Sigmoid colon (tissue), 7 donors: ENCODE data around the gene DYNLT2B. TPM values are rescaled to one million over a fixed set of nuclear protein-coding genes. Genes with fewer than 3 reads are reported as not detected.

Experiments
- DNase-seq: peaks from one replicate; pipeline ENCODE4 v3.0.0-alpha.2; 2019
- H3K27ac ChIP-seq, 4 donors: fragments of 200-600 bp; sonication (generic); one replicate each; pipeline ENCODE4 v1.5.1; 2016 to 2019; ENCODE audit warnings: mild to moderate bottlenecking in 1 of 4
- H3K27me3 ChIP-seq, 3 donors: fragments of 200-600 bp; sonication (generic); one replicate each; pipeline ENCODE4 v1.5.1; 2019; ENCODE audit warnings: mild to moderate bottlenecking in 1 of 3
- H3K36me3 ChIP-seq, 4 donors: fragments of 200-600 bp; sonication (generic); one replicate each; pipeline ENCODE4 v1.5.1; 2016 to 2019
- H3K4me1 ChIP-seq, 4 donors: fragments of 200-600 bp; sonication (generic); one replicate each; pipeline ENCODE4 v1.5.1; 2017 to 2019
- H3K4me3 ChIP-seq, 4 donors: fragments of 200-600 bp; sonication (generic); one replicate each; pipeline ENCODE4 v1.5.1; 2017 to 2019; ENCODE audit warnings: mild to moderate bottlenecking in 2 of 4, moderate library complexity in 1 of 4
- H3K9me3 ChIP-seq, 4 donors: fragments of 200-600 bp in 3 of 4; sonication (generic) in 3 of 4; one replicate each; pipeline versions ENCODE4 v1.5.1 to v1.6.1; 2013 to 2019
- CTCF ChIP-seq, 4 experiments: fragments of 450-650 bp in 3 of 4; fragments of 200-600 bp in 1 of 4; IDR thresholded peaks; one replicate each; pipeline ENCODE4 v1.5.1; 2016 to 2019; ENCODE audit warnings: antibody characterized with exemption in 4 of 4, mild to moderate bottlenecking in 3 of 4, moderate library complexity in 2 of 4
- EP300 ChIP-seq, 4 donors: sonication (generic); formaldehyde crosslinking; IDR thresholded peaks; one replicate each; pipeline ENCODE4 v1.6.1; 2017; ENCODE audit warnings: antibody characterized with exemption in 4 of 4
- POLR2A ChIP-seq, 2 donors: fragments of 450-650 bp; IDR thresholded peaks; one replicate each; pipeline ENCODE4 v1.6.1; 2016; ENCODE audit warnings: antibody characterized with exemption in 2 of 2, mild to moderate bottlenecking in 2 of 2, moderate library complexity in 2 of 2
- POLR2AphosphoS5 ChIP-seq, 4 donors: sonication (generic); formaldehyde crosslinking; IDR thresholded peaks; one replicate each; pipeline ENCODE4 v1.6.1; 2017; ENCODE audit warnings: antibody characterized with exemption in 4 of 4
- WGBS, 2 donors: extraction: QIAGEN DNeasy Blood & Tissue Kit; methylation state at CpG; one replicate each; pipeline ENCODE4 v1.1.7; 2013; 5-methylcytosine and 5-hydroxymethylcytosine counted together
- intact Hi-C: fragments of 100-400 bp; cut with DNase I; formaldehyde crosslinking; loops from one replicate; pipeline ENCODE4 v1.15.1; 2023
- polyA plus RNA-seq, 3 donors: library from polyadenylated mRNA; stranded (reverse); fragments of 200-250 nt; gene quantifications; one replicate each; pipeline ENCODE4 v1.2.3, GENCODE V29; 2013
- total RNA-seq, 4 donors: library from RNA; depleted of rRNA; stranded (reverse); fragments of >200 nt; gene quantifications; one replicate each; pipeline ENCODE4 v1.1.0, GENCODE V29; 2016
- donor health status: healthy with polysubstance abuse.
- donor health status: Bipolar disorder and iron deficiency.
- donor health status: healthy.

DYNLT2B gene
- total and polyA plus RNA-seq, 7 donors = 3.9 to 17.8 (median 11.5) TPM

- Histone ChIP-seq H3K27me3 (no peaks in the 10 kb centered on the region), H3K4me3 (no peak overlapping the region), H3K4me1 (no peaks in the 10 kb centered on the region), H3K9me3 (no peaks in the 10 kb centered on the region), H3K36me3 (peaks cover 19 to 79% (median 38%) of the 10 kb centered on the region in 4 donors), H3K27ac (no peak overlapping the region)
- no peak for DNase-seq
- intact Hi-C loops = no loop called here
- 90 to 94% methylated on average over 4 of the region's 4 CpGs for WGBS, 2 donors
- TF ChIP-seq POLR2A (IDR thresholded peaks at IDR 0.05) = no peak
- no peak for TF ChIP-seq EP300 (IDR thresholded peaks at IDR 0.05)
- TF ChIP-seq CTCF (IDR thresholded peaks at IDR 0.05) = no peak
- no peak for TF ChIP-seq POLR2AphosphoS5 (IDR thresholded peaks at IDR 0.05)
Measured at GRCh38 chr3:196356556-196356955, 38.5 kb upstream of the DYNLT2B start.

- Histone ChIP-seq H3K4me1 (no peaks in the 10 kb centered on the region), H3K36me3 (peaks cover 19 to 70% (median 35%) of the 10 kb centered on the region in 4 donors), H3K9me3 (no peaks in the 10 kb centered on the region), H3K4me3 (no peak overlapping the region), H3K27ac (no peak overlapping the region), H3K27me3 (no peaks in the 10 kb centered on the region)
- TF ChIP-seq EP300 (IDR thresholded peaks at IDR 0.05) = no peak
- no peak for TF ChIP-seq POLR2AphosphoS5 (IDR thresholded peaks at IDR 0.05)
- TF ChIP-seq POLR2A (IDR thresholded peaks at IDR 0.05) = no peak
- intact Hi-C loops = no loop called here
- no peak for DNase-seq
- WGBS, 2 donors = 93 to 96% methylated on average over 1 of the region's 1 CpG
Measured at GRCh38 chr3:196355668-196356067, 37.6 kb upstream of the DYNLT2B start.

GRCh38 chr3:196354132-196354531 is 36.1 kb upstream of the DYNLT2B start:
- Histone ChIP-seq H3K9me3 (no peaks in the 10 kb centered on the region), H3K27ac (no peak overlapping the region), H3K36me3 (peaks cover 19 to 55% (median 34%) of the 10 kb centered on the region in 4 donors), H3K27me3 (no peaks in the 10 kb centered on the region), H3K4me1 (no peaks in the 10 kb centered on the region), H3K4me3 (no peak overlapping the region)
- WGBS, 2 donors = 71 to 83% methylated on average over 6 of the region's 6 CpGs
- intact Hi-C loops = no loop called here
- no peak for DNase-seq
- no peak for TF ChIP-seq EP300 (IDR thresholded peaks at IDR 0.05)
- TF ChIP-seq POLR2AphosphoS5 (IDR thresholded peaks at IDR 0.05) = no peak
- TF ChIP-seq POLR2A (IDR thresholded peaks at IDR 0.05) = no peak
- TF ChIP-seq CTCF (IDR thresholded peaks at IDR 0.05) = no peak

DNA sequence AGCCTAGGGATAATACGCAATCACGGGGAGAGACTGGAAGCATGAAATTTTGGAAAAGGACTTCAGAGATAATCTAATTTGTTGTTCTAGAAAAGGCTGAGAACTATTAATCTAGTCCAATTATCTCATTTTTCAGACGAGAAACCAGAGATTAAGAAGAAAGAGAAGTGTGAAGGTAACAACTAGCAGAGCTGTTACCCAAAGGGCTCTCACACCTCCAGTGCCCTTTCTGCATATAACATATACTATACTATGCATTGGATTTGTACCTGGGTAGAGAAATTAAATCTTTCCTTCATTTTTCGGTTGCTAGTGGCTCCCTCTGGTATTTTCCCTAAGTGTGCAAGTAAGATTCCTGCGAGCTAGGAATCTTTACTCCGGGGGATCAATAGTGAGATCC is 33.5 kb upstream of the DYNLT2B start:
- H3K36me3 ChIP-seq = peaks cover 19 to 39% (median 19%) of the 10 kb centered on the region in 4 donors

GRCh38 chr3:196350067-196350466 is 32.0 kb upstream of the DYNLT2B start:
- Histone ChIP-seq H3K4me3 (no peak overlapping the region), H3K9me3 (no peaks in the 10 kb centered on the region), H3K27me3 (no peaks in the 10 kb centered on the region), H3K4me1 (no peaks in the 10 kb centered on the region), H3K27ac (no peak overlapping the region), H3K36me3 (peaks cover 4 to 29% (median 7%) of the 10 kb centered on the region in 4 donors)
- TF ChIP-seq EP300 (IDR thresholded peaks at IDR 0.05) (no peak), POLR2AphosphoS5 (IDR thresholded peaks at IDR 0.05) (no peak), POLR2A (IDR thresholded peaks at IDR 0.05) (no peak), CTCF (IDR thresholded peaks at IDR 0.05) (no peak)
- DNase-seq = no peak
- intact Hi-C loops = no loop called here

More for the DNA sequence above, 33.5 kb upstream of the DYNLT2B start:
- DNase-seq = no peak
- H3K9me3 ChIP-seq = no peaks in the 10 kb centered on the region
- no peaks in the 10 kb centered on the region for H3K27me3 ChIP-seq
- intact Hi-C loops = no loop called here
- WGBS, 2 donors = 78 to 79% methylated on average over 6 of the region's 6 CpGs
- H3K4me3 ChIP-seq = no peak overlapping the region
- no peaks in the 10 kb centered on the region for H3K4me1 ChIP-seq
- TF ChIP-seq POLR2A (IDR thresholded peaks at IDR 0.05) = no peak
- no peak for TF ChIP-seq POLR2AphosphoS5 (IDR thresholded peaks at IDR 0.05)
- no peak for TF ChIP-seq EP300 (IDR thresholded peaks at IDR 0.05)
- TF ChIP-seq CTCF (IDR thresholded peaks at IDR 0.05) = no peak
- no peak overlapping the region for H3K27ac ChIP-seq
